HG02981 (cell line): ENCODE data around the gene PLCL2.
A peak's percentile ranks its signal among the peaks of the same experiment; 100 is the strongest.

Experiments
- ATAC-seq: cut with Tn5 transposase; IDR thresholded peaks from one replicate; pipeline ENCODE4 v1.9.1; 2021; ENCODE audit warnings: mild to moderate bottlenecking, moderate library complexity; ENCODE audit not compliant: unreplicated experiment

The PLCL2 gene

DNA sequence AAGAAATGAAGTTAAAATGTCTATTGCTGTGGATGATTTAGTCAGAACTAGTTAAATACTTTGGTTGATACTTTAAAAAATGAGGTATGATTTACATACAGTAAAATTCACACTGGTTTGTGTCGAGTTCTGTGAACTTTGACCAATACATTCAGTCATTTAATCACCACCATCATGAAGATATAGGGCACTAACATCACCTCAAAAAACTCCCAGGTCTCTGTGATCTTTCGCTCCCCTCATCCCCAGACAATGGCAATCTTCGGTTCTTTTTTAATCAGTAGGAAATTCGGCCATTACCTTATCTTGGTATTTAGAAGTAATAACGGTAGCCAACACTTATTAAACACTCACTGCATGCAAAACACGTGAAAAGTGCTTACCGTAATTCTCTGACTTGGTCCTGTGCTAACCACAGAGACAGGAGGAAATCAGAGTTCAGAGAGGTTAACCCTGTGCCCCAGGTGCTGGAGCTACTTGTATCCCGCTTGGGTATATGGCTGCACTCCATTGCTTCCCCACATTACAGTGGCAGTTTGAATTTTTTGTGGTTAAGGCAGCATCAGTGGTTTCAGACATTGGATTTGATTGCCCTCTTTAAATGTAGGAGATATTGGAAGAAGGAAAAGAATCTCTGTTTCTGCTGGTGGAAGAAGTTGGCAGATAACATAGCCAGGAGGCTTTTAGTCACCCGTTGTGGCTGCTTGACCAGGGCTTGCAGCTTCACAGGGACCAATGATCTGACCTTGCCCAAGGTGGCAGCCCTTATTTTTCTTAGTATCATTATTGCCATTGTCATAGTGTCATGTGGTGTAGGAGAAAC lies 4.2 kb downstream of the PLCL2 start:
- peak; percentile 45 for ATAC-seq

- ATAC-seq: no peak
Observed at GRCh38 chr3:16890597-16891333, 6.0 kb downstream of the PLCL2 start.

GRCh38 chr3:16893618-16894200 lies 9.0 kb downstream of the PLCL2 start:
- no peak for ATAC-seq

GRCh38 chr3:16896094-16896627 lies 11.4 kb downstream of the PLCL2 start:
- no peak for ATAC-seq

DNA sequence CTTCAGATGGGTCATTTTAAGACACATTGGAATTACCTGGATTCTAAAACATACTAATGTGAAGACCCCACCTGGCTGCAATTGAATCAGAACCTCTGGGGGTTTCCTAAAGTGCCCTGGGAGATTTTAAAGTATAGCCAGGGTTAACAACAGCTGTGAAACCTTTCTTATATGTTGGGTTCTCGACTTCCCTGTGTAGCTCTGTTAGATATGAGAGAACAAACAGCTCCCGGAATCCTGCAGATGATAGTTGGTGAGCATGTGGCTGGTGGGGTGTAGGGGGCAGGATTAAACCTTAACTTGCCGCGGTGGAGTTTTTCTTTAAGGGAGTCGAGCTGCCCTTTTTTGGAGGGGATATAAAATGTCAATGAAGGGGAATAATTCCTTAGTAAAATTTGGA lies 12.1 kb downstream of the PLCL2 start:
- no peak for ATAC-seq

DNA sequence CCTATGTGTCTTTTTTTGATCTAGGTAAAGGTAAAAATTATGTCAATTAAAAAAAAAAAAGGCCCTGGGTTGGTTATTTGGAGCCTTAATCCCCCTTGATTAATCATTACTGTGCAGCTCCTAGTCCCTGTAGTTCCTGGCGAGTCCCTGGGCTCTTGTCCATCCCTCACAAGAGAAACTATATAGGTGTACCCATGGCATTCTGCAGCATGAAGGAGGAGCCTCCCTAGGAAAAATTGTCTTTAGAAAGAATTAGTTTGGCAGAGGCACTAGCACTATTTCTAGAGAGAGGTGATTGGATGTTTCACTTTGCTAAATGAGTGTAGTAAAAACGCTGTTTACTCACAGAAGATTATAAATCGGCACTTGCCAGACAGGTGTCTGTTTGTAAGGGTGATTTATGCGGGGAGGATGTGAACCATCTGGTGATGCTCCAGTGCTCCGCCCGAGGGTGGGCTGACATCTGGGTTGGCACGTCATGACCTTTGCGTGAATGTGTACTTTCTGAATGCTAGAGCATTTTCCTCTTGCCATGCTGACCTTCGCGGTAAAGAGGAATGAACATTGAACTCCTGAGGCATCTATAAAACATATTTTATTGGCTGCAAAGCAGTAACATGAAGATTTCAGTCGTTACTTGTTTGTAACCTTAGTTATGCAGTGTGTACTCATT lies 12.6 kb downstream of the PLCL2 start:
- peak; percentile 76 for ATAC-seq

DNA sequence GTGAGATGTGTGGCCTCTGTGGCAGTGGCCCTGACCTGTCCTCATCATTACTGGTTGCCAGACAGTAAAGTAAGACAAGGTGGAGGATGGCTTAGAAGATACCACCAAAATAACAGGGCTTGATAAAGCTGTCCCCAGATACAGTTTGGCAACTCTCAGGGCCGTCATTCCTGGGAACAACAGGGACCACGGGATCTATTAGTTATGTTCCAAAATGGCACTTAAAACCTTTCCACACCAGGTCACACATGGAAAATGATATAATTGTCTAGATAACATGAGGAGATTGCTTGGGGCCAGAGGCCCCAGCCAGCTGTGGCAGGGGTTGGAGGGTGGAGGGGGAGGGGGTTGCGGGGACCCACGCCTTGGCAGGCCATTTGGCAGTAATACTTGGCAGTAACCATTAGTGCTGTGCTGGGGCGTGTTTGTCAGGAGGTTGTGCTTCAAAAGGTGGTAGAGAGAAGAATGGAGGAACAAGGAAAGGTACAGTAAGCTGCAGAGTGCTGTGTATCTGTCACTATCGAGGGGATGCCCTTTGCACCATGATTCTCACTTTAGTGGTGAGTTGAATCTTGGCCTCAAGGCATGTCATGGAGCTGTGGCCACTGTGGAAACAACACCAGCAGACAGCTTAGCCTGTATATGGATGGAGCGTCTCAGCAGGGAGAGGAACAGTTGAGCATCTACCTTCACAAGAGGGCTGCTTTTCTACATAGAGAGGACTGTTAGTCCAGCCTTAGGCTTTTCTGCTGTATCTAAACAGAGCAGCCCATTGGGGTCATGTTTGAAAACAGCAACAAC lies 14.0 kb downstream of the PLCL2 start:
- no peak for ATAC-seq

DNA sequence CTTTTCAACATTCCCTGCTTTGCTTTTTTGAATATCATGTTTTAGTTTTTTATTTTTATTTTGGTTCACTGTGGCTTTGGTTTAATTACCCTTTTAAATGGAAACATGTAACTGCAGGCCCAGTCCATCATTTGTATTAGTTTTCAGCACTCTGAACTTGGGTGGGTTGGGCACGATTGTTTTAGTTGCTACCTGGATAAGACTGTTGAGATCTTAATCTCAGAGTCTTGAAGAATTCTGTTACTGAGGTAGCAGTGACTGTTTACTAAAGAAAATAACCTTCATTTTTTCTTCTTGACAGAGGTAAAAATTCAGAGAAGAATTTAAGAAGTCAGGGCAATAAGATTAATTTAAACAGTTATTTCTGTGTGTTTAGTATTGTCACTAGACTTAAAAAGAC lies 15.2 kb downstream of the PLCL2 start:
- no peak for ATAC-seq

GRCh38 chr3:16900779-16901440 lies 16.2 kb downstream of the PLCL2 start:
- ATAC-seq: no peak

GRCh38 chr3:16904423-16905417 lies 20.0 kb downstream of the PLCL2 start:
- no peak for ATAC-seq

DNA sequence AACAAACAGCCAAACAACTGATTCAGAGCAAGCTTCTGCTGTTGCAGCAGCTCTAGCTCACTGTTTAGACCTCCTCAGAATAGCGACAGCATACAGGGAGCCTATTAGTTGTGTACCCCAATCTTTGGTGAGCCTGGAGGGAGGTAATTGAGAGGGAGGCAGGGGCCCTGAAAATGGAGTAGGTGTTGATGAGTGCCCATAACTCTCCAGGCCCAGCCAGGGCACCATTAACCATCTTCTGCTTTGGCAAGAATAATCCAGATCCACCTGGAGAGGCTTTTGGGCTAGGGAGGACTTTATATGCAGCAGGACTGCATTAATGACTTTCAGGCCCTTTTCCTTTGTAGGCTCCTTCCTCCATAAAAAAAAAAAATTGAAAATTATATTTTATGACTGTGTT lies 20.9 kb downstream of the PLCL2 start:
- ATAC-seq: no peak

DNA sequence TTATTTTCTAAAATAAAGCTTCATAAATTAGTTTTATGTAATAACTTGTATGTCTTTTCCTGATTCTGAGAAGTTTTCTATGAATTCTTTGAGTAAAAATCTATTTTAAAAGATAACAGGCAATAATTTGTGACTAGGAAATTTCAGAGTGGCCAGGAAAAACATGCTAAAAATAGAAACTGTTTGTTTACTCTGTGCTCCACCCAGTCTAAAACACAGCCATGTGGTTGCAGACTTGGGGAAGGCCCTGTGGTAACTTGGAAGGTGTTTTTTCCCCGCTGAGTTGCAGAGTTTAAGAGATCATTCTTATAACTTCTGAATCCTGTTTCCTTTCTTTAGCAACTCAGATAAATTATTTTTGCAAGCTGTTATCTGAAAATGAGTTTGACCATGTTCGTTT lies 21.9 kb downstream of the PLCL2 start:
- no peak for ATAC-seq

DNA sequence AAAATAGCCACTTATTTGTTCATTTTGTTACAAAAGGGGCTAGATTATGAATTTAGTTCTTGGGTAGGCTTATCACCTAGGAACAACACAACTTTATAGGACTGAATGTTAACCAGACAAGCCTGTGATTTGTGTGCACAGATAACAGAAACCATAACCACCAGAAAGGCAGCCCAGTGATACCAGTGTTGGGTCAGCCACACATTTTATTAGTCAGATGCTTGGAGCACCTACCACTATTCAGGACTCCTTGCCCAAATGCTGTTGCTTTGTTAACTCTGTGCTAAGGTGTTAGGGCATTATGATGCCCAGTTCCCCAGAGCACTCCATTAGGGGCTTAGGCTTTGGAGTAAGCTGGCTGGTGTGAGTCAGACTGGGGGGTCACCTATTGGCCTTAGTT lies 22.5 kb downstream of the PLCL2 start:
- peak; percentile 70 for ATAC-seq

DNA sequence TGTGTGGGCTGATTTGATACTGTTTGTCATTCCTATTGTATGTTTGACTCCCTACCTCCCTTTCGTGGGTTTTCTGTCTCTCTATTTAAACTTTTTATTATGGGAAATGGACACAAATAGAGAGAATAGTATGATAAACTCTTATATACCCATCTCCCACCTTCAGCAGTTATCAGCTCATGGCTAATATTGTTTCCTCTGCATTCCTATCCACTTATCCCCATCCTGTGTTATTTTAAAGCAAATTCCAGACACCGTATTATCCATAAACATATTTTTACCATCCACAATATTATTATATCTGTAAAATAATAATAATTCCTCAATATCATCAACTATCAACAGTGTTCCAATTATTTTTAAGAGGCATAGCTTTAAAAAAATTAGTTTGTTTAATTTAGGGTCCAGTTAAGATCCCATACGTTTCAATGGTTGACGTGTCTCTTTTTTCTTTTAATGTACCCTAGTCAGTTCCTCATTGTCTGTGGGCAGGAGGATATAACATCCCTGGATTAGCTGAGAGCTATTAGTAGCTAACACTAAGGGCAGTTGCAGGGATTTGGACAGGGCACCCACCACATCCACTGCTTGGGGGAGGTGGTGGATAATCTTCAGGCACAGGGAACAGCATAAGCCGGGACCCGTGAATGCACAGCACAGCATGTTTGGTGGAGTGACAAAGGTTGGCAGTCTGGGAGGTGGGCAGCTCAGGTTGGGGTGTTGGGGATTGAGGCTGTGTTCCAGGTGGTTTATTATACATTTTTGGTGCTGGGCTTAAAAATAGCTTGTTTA lies 23.5 kb downstream of the PLCL2 start:
- no peak for ATAC-seq

DNA sequence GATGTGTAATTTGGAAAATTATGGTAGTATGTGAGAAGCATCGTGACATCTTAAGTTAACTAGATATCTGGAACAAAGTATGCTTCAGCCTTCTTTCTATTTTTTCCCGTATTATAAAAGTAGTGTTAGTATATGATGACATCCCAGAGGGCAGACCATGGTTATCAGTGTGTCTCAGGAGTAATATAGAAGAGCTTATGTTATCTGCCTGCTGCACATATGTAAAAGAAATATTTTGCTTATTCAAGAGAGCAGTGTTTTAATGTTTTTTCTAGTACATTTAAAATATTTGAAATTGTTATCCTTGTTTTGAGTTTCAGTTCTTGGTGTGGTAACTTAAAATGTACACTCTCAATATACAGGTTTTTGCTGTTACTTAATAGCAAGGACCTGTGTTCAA lies 24.1 kb downstream of the PLCL2 start:
- ATAC-seq: no peak

DNA sequence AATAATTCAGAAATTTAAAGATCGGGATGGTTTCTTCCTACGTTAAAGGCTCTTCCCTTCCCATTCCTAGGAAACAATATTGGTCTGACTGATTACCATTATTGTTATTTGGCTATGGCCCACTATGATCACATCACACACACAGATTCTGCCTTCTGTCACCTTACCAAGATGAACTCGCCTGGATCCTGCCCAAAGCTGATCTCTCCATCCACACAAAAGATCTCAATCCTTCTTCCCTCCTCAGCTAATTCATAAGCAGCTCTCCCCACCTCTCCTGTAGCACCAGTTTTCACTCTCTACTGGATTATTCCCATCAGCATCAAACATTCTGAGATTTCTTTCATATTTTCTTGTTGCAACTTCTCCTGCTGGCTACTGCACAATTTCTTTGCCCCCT lies 25.0 kb downstream of the PLCL2 start:
- ATAC-seq: no peak

DNA sequence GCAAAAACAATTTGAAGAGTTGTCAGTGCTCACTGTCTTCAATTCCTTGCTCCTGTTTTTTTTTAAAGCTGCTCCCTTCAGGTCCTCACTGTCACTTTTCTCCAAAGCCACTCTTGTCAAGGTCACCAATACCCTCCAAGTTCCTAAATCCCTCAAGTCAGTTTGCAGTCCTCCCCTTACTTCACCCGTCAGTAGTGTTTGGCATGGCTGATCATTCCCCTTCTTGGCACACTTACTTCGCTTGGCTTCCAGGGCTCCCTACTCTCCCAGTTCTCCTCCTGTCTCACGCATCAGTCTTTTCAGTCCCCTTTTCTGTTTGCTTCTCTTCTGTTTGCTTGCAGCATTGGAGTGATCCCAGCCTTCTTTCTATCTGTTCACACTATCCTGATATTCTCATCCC lies 25.5 kb downstream of the PLCL2 start:
- ATAC-seq: no peak

DNA sequence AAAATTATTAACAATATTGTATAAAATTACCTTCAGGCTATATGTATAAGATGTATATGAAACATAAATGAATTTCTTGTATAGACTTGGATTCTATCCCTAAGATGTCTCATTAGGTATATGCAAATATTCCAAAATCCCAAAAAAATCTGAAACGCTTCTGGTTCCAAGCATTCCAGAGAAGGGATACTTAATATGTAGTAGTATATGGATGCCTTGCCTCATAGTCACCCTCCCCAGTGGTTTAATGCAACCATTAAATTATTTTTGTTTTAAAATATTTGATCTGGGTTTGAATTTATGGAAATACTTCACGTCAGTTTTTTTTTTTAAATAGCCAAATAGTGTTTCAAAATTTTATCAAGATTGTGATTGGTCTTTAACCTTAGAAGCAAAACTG lies 27.2 kb downstream of the PLCL2 start:
- ATAC-seq: no peak
